Activated CD4-positive, CD25-positive, alpha-beta regulatory T cell (primary cell): ENCODE measurements around the gene UGT3A1.

Source experiments
- DNase-seq, 4 experiments: peaks; one replicate each; lab custom pipeline; 2025; lab: John Stamatoyannopoulos, UW

Gene UGT3A1

DNA sequence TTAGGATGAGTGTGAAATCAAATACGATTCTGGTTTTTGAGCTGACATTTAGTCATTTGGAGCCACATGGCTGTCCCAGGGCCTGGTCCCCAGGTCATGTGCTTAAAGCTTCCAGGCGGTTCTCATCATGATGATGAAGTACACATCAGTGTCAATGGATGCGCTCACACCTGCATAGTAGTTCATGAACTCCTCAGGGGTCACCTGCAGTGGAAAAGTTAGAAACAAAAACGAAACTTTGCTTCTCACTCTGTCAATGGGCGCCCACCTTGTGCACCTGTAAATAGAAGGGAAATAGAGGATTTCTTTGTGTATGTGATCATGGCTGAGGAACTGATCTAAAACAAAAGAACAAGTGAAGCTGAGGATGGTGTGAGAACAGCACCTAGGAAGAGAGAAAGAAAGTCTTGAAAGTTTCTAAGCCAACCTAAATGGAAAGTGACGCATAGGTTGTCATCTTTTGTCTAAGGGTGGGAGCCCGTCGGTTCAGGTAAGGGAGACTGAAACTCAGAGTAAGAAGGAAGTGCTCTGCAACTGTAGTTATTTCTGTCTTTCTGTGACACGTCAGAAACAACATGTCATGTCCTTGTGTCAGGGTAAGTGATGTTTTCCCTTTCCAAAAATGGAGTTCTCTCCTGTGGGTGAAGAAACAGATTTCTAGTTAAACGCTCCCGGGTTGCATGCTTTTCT, 86.6 kb downstream of the UGT3A1 start:
- peak in 1 of 4 experiments; percentile 4 for DNase-seq

DNA sequence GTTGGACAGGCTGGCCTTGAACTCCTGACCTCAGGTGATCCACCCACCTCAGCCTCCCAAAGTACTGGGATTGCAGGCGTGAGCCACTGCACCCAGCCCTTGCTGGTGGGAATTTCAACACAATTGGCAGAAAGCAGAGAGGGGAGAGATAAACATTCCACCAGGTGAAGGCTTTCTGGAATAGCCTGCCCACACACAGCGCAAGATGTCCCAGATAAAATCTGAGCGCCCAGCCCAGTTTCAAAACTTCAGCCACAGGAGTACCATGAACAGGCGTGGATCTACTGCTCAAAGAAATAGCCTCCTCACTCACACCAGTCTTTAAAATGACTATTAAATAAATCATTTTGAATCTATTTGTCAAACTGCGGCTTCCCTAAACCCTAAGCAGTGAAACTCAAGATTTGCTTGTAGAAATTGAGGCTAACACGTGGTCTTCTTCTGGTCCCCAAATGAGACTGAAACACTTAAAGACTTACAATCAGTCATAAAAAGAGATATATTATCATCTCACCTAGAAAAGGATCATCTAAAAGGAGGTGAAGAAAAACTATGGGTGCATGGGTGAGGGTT, 87.5 kb downstream of the UGT3A1 start:
- DNase-seq: no peak

DNA sequence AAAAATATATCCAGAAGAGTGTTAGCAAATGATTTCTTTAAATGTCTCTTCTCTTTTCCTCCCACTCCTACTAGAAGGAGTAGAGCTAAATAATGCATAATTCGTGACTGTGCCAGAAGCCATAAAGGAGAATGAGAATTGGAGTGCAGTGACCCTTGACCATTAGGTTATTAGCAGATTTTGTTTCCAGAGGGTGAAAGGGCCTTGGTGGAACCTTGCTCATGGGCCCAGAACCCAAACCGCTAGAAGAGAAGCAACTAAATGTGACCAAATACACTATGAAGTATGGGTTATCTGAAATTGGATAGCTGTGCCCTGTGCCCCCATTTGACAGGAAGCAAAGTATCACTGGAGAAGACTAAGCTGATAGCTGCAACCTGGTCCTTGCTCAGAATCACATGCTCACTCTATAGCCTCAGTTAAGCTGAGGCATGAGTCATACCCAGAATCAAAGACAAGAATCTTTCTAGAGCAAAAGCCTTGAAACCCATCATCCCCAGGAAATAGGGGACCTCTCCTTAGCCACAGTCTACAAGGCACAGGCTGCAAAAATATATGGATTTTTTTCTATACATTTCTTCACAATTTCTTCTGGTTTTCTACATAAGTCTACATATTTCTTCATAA, 89.0 kb downstream of the UGT3A1 start:
- DNase-seq: no peak
